GM19025 (cell line): ENCODE results near the gene ROPN1L.
A peak's percentile ranks its signal among the peaks of the same experiment; 100 is the strongest.
"Not testable (repeated sequence)": the region's sequence is repeated elsewhere in the genome, so short reads cannot be mapped to it uniquely, and the experiment has no call there.

Experiments used
- ATAC-seq: cut with Tn5 transposase; IDR thresholded peaks from one replicate; pipeline ENCODE4 v1.9.1; 2021; ENCODE audit warnings: mild to moderate bottlenecking, low read depth, moderate library complexity; ENCODE audit not compliant: unreplicated experiment

ROPN1L gene

DNA sequence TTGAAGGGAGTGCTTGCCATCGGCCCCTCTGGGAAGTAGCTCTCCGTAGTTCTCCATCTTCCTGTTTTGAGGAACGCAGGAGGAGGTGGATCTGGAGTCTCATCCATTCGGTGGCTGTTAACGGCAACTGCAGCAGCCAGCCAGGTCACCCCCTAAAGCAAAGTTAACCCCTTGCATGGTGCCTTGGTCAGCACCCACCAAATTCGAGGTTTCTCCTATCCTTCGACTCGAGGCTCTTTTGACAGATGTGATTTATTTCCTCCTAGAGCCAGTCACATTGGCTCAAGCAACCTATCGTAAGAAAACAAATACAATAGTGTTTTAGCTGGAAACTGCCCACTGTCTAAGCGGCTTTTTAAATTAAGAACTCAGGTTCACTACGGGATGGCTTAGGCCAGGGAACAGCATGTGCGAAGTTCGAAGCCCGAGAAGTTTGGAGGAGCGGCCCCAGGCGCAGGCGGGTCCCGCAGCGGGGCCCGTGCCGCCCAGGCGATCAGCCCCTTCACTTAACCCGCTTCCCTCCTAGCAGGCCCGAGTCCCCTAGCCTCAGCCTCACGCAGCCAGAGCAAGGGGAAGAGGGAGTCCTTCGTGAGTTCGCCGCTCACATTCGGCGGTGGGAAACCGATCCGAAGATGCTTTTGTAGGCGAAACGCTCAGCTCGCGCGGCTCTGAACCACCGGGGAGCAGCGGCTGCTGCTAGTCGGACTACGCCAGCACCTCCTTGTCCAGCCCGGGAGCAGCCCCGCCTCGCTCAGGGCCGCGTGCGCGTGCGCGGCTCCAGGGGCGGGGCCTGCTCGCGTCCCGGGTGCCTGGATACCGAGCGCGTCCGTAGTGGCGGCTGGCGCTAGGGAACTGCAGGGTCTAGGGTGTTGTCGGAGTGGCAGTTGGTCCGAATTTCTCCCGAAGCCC is at the start of gene ROPN1L:
ROPN1L (plus strand) TSS at position 797 of the 909 bp plus-strand sequence. CDS start 289 bp downstream, outside the sequence.
- peak; percentile 98 for ATAC-seq

DNA sequence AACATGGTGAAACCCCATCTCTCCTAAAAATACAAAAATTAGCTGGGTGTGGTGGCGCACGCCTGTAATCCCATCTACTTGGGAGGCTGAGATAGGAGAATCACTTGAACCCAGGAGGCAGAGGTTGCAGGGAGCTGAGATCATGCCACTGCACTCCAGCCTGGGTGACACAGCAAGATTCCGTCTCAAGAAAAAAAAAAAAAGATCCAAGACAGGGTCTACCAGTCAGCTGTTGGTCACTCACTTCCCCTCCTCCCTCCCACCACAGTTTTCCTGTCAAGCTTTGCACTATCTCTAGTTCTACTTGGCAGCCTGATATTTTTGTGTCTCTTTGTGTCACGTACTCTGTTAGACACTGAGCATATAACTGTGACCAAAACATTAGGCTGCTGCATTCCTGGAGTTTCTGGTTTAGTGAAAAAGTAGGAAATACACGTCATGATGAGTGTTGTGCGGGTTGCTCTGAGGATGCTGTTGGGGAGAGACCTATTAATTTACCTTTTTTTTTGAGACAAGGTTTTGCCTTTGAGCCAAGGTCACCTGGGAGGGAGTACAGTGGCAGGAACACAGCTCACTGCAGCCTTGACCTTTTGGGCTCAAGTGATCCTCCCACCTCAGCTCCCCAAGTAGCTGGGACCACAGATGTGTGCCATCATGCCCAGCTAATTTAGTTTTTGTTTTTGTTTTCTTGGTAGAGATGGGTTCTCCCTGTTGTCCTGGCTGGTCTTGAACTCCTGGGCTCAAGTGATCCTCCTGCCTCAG is 48.9 kb upstream of the ROPN1L start:
- ATAC-seq = not testable (repeated sequence)

GRCh38 chr5:10393491-10393890 is 48.2 kb upstream of the ROPN1L start:
- ATAC-seq = no peak

DNA sequence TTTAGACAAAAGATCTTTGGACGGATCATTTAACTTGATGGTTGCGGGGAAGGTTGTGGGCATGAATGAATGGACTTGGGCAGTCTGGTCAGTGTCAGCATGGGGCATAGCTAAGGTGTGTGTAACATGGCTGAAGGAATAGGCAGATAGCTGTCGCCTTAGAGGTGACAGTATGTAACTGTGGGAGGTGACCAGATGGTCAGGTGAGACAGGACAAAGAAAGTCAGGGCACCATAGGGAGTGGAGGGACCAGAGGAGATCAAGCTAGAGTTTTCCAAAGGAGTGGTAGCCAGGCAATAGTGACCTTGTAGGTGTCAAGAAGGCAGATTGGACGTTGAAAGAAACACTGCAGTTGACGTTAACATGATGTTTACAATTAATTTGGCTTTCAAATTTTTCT is 45.1 kb upstream of the ROPN1L start:
- no peak for ATAC-seq

DNA sequence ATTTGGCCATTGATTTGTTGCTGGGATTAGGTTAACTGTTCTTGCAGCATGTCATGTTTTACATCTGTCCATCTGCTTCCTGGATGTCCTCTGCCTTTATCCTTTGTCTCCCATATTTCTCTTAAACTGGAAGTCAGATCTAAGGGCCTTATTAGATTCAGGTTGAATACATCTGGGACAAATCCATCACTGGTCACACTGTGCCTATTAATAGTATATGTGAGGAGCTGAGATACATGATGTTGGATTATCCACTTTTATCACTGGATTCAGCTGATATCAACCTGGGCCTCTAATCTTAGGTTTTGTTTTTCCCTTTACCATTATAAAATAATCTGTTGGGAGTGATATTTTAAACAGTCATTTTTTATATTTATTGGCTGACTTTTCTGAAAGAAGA is 41.8 kb upstream of the ROPN1L start:
- ATAC-seq = no peak

- ATAC-seq = no peak
Measured at GRCh38 chr5:10400411-10400810, 41.3 kb upstream of the ROPN1L start.

DNA sequence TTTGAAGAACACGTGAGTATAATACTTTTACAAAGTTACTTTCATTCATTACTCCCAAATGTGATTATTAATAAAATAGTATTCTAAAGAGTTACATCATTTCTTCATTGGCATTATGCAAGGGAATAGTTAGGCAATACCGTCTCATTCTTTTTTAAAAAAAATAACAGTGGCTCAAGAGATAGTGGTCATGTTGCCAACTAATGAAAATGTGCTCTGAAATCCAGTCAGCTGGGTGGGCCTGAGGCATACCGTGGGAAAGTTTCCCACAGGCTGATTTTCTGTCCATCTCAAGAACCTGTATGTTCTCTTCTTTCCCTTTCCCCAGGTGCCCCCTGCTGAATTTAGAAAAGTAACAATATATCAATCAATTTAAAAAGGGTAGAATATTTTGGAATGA is 40.8 kb upstream of the ROPN1L start:
- ATAC-seq = no peak

DNA sequence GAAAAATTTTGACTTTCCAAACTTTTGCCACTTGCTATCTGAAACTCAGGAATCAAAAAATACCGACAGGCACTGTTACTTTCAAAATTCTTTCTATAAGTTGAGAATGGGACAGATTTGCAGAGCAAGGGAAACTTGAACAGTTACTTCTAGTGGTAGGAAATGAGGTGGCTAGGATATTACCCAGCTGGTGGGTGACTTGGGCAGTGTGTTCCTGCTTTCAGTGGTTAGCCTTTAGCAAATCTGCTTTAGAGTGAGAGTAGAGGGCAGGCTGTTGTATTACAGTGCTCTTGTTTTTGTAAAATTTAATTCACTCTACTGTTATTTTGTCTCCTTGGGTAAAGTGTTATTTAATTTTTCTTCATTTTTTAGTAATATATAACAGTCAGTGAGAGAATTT is 40.2 kb upstream of the ROPN1L start:
- no peak for ATAC-seq

DNA sequence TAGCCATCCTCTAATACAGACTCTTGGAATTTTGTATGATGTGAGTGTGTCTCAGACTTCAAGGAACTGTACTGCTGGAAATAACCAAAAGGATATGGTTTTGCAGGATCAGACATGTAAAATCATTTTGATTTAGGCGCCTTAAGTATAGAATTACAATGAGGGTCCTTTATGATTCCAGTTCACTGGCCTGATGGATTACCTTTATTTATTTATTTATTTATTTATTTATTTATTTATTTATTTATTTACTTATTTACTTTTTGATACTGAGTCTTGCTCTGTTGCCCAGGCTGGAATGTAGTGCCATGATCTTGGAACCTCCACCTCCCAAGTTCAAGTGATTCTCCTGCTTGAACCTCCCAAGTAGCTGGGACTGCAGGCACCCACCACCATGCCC is 37.9 kb upstream of the ROPN1L start:
- no peak for ATAC-seq

DNA sequence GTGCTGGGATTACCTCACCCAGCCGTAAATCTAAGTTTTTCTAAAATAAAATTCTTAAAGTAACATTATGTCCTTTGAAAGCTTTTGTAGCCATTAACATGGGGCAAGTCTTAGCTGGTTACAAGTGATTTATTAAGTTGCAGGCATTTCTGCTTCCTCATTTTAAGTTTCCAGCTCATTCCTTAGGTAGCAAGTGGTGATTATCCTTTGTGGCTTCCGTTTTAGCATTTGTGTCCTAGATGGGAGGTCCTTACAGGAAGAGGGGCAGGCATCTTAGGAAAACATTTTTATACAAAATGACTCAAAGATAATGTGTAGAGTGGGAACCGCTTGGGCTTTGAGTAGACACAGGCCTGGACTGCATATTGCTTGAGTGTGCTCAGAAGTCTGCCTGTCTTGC is 35.0 kb upstream of the ROPN1L start:
- no peak for ATAC-seq

GRCh38 chr5:10409504-10409903 is 32.2 kb upstream of the ROPN1L start:
- no peak for ATAC-seq

DNA sequence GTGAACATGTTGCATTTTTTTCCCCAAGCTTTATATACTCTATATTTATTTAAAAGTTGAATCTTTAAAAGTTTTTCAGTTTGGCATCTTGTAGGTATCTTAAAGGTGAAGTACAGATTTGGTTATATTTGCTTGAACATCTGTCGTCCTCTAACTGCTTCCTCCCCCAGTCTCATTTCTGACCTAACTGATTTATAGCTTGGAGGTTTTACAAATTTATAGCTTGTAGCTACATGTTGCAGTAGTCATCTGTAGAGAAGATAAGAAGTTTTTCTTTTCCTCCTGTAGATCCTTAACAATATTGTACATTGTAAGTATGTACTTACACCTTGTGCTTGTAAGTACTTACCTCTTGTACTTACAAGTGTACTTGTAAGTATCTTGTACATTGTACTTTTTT is 31.0 kb upstream of the ROPN1L start:
- no peak for ATAC-seq

- ATAC-seq = no peak
Measured at GRCh38 chr5:10411336-10411735, 30.3 kb upstream of the ROPN1L start.

DNA sequence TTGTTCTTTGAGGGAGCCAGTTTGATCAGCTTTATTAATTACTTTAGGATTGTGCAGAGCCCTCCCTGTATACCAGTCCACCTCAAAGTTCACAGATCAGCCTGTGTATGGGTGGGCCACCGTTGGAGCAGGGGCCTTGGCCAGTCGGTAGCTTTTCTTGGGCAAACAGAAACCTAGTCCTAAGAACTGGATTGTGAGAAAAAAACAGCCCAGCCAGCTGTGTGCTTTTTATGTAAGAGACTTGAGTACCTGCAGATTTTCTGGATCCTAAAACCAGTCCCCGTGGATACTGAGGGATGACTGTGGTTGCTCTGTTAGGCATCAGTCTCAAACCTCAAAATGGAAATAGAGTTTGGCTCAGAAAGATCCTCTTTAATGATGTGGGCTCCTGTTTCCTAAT is 24.8 kb upstream of the ROPN1L start:
- ATAC-seq = no peak

GRCh38 chr5:10418654-10419345 is 22.9 kb upstream of the ROPN1L start:
- peak; percentile 63 for ATAC-seq

DNA sequence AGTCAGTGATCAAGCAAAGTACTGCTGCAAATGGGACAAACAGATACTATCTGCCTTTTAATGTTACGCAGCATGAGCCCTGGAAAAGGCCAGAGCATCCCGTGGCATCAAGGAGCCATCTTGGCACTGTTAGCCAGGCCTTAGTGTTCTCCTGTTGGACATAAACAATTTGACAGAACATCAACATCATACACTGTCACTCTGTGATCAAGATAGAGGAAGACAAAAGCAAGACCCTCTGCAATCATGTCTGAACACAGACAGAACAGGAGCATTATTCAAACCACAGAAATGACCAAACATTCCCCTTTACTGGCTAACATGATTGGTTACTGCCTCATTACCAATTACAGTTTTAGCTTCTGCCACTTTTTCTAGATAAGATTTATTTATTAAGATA is 21.2 kb upstream of the ROPN1L start:
- ATAC-seq = no peak

GRCh38 chr5:10420932-10421331 is 20.7 kb upstream of the ROPN1L start:
- no peak for ATAC-seq

- no peak for ATAC-seq
Measured at GRCh38 chr5:10421896-10422691, 19.6 kb upstream of the ROPN1L start.

DNA sequence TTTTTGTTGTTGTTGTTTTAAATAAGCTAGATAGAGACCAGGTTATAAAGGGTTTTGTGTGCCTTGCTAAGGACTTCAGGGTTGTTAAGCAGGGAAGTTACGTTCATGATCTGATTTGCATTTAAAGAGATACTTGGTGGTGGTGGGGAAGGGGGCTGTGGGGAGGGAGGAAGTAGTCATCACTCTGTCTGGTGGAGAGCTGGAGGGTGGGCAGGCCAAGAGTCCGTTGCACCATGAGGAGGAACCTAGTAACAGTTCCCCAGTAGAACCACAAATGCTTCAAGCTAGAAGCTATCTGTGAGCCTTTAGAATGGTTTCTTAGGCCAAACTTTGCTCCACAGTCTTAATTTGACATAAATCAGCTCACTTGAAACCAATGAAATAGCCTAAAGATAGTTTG is 18.7 kb upstream of the ROPN1L start:
- no peak for ATAC-seq

DNA sequence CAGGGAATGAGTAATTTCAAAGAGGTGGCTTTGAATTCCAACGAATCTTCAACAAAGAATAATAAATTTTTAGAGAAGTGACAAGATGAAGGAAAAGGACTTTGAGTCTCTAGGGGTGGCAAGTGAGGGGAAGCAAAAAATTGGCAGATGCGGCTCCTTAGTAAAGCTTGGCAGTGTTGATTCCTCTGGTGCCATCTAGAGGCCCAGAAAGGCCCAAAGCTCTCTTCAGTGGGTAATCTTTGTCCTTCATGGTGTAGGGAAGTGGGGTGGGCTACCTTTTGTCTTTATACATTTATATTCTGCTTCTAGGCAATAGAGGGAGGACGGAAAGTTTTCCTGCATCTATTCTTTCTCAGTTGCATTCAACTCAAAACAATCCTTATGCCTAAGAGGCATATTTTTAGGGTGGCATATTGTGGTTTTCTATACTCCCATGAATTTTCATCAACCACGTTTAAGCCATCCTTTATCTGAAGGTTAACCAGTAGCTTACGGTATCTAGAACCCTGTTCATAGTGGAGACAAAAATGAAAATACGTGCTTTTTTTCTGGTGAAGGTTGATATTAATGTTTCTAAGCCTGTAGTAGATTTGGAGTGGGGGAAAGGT is 17.5 kb upstream of the ROPN1L start:
- ATAC-seq = no peak
